SU-DHL-6 (cell line): ENCODE measurements around the gene NSMCE3.

ENCODE experiments used
- H2AFZ ChIP-seq: fragments of 200-600 bp; sonication (generic); 2 replicates; pipeline ENCODE4 v1.6.1; 2014; ENCODE audit warnings: low read depth, mild to moderate bottlenecking, moderate library complexity, mixed read lengths, antibody characterized with exemption, low read length; ENCODE audit not compliant: severe bottlenecking
- H3F3A ChIP-seq: fragments of 200-600 bp; shearing (Covaris generic); 2 replicates; pipeline ENCODE4 v1.6.0; 2016; ENCODE audit warnings: antibody characterized with exemption, mild to moderate bottlenecking; ENCODE audit not compliant: insufficient read depth
- H3K27ac ChIP-seq: fragments of 200-600 bp; sonication (generic); 2 replicates; pipeline ENCODE4 v1.5.1; 2016; ENCODE audit warnings: low read depth, mild to moderate bottlenecking, low read length, moderate library complexity, mixed read lengths
- H3K27me3 ChIP-seq: fragments of 200-600 bp; sonication (generic), shearing (Covaris generic); 2 replicates; pipeline ENCODE4 v1.6.0; 2014; ENCODE audit warnings: mild to moderate bottlenecking, low read length
- H3K36me3 ChIP-seq: fragments of 200-600 bp; sonication (generic); 2 replicates; pipeline ENCODE4 v1.6.1; 2014; ENCODE audit warnings: mild to moderate bottlenecking, low read length, mixed read lengths
- H3K4me2 ChIP-seq: fragments of 300-600, 200-600 bp; shearing (Covaris generic), sonication (generic); 2 replicates; pipeline ENCODE4 v1.6.0; 2014; ENCODE audit warnings: low read length, low read depth, mild to moderate bottlenecking; ENCODE audit not compliant: poor library complexity, severe bottlenecking
- H3K4me3 ChIP-seq: fragments of 200-600 bp; sonication (generic); 2 replicates; pipeline ENCODE4 v1.5.1; 2014; ENCODE audit warnings: antibody characterized with exemption, low read length, mild to moderate bottlenecking, mixed read lengths; ENCODE audit not compliant: insufficient read depth, poor library complexity, severe bottlenecking
- H3K79me2 ChIP-seq: fragments of 200-600 bp; sonication (generic); 2 replicates; pipeline ENCODE4 v1.6.1; 2014; ENCODE audit warnings: mild to moderate bottlenecking, low read length, moderate library complexity; ENCODE audit not compliant: insufficient read depth
- H3K9ac ChIP-seq: fragments of 200-600 bp; sonication (generic); 2 replicates; pipeline ENCODE4 v1.7.0; 2014; ENCODE audit warnings: mild to moderate bottlenecking, low read length
- H3K9me2 ChIP-seq: fragments of 200-600 bp; sonication (generic); replicated peaks from 2 replicates; pipeline ENCODE4 v1.6.1; 2014; ENCODE audit warnings: low read length; ENCODE audit not compliant: insufficient read depth
- H3K9me3 ChIP-seq: fragments of 200-600 bp; sonication (generic); 2 replicates; pipeline ENCODE4 v1.6.1; 2014; ENCODE audit warnings: low read length, mixed read lengths; ENCODE audit not compliant: insufficient read depth
- H4K20me1 ChIP-seq: fragments of 200-600 bp; sonication (generic); 2 replicates; pipeline ENCODE4 v1.6.1; 2014; ENCODE audit warnings: low read depth, mild to moderate bottlenecking, antibody characterized with exemption, low read length, moderate library complexity, mixed read lengths
- CTCF ChIP-seq: fragments of 200-600 bp; sonication (generic); IDR thresholded peaks from one replicate; pipeline ENCODE4 v1.5.1; 2017; ENCODE audit warnings: antibody characterized with exemption, mild to moderate bottlenecking, low read length, moderate library complexity; ENCODE audit not compliant: insufficient read depth, poor library complexity, severe bottlenecking
- EZH2phosphoT487 ChIP-seq: fragments of 200-600 bp; sonication (generic), shearing (Covaris generic); conservative IDR thresholded peaks from 2 replicates; pipeline ENCODE4 v1.6.1; 2018; ENCODE audit warnings: mild to moderate bottlenecking, antibody characterized with exemption, low read length, moderate library complexity, mixed read lengths

The NSMCE3 gene

GRCh38 chr15:29223640-29224039 is 46.0 kb downstream of the NSMCE3 start:
- H4K20me1 ChIP-seq: no peaks in the 10 kb centered on the region
- H3K4me3 ChIP-seq: no peak overlapping the region
- H2AFZ ChIP-seq: no peak overlapping the region
- H3K9me3 ChIP-seq: no peaks in the 10 kb centered on the region
- H3K9me2 ChIP-seq: no peaks in the 10 kb centered on the region
- H3K4me2 ChIP-seq: no peak overlapping the region
- H3K27ac ChIP-seq: no peak overlapping the region
- no peaks in the 10 kb centered on the region for H3F3A ChIP-seq
- no peaks in the 10 kb centered on the region for H3K36me3 ChIP-seq
- no peaks in the 10 kb centered on the region for H3K27me3 ChIP-seq
- no peak for TF ChIP-seq EZH2phosphoT487
- TF ChIP-seq CTCF: no peak
- no peak overlapping the region for H3K9ac ChIP-seq
- H3K79me2 ChIP-seq: no peaks in the 10 kb centered on the region

GRCh38 chr15:29222129-29222853 is 47.3 kb downstream of the NSMCE3 start:
- H3K79me2 ChIP-seq: no peaks in the 10 kb centered on the region
- H3K9me2 ChIP-seq: no peaks in the 10 kb centered on the region
- no peaks in the 10 kb centered on the region for H3K9me3 ChIP-seq
- H3K9ac ChIP-seq: no peak overlapping the region
- no peaks in the 10 kb centered on the region for H3K36me3 ChIP-seq
- no peak overlapping the region for H2AFZ ChIP-seq
- no peaks in the 10 kb centered on the region for H4K20me1 ChIP-seq
- H3K27ac ChIP-seq: no peak overlapping the region
- H3K4me2 ChIP-seq: no peak overlapping the region
- no peak overlapping the region for H3K4me3 ChIP-seq
- TF ChIP-seq EZH2phosphoT487: no peak
- TF ChIP-seq CTCF: no peak
- H3F3A ChIP-seq: no peaks in the 10 kb centered on the region
- H3K27me3 ChIP-seq: no peaks in the 10 kb centered on the region

GRCh38 chr15:29220852-29221251 is 48.8 kb downstream of the NSMCE3 start:
- Histone ChIP-seq H3K9me2 (no peaks in the 10 kb centered on the region), H3K27me3 (no peaks in the 10 kb centered on the region), H3K79me2 (no peaks in the 10 kb centered on the region)

More at GRCh38 chr15:29220852-29221251, 48.8 kb downstream of the NSMCE3 start:
- Histone ChIP-seq H3K36me3 (no peaks in the 10 kb centered on the region), H3K4me2 (no peak overlapping the region), H3K9ac (no peak overlapping the region), H3K9me3 (no peaks in the 10 kb centered on the region), H3F3A (no peaks in the 10 kb centered on the region), H4K20me1 (no peaks in the 10 kb centered on the region), H3K4me3 (no peak overlapping the region), H2AFZ (no peak overlapping the region), H3K27ac (no peak overlapping the region)
- TF ChIP-seq CTCF (no peak), EZH2phosphoT487 (no peak)
